Spleen (tissue), 7 donors: ENCODE results near the gene TRIO.

Source experiments
- CTCF ChIP-seq, 11 experiments: fragments of 200-600 bp in 7 of 11; fragments of 450-650 bp in 4 of 11; sonication (generic) in 4 of 11; IDR thresholded peaks in 8 of 11; conservative IDR thresholded peaks in 3 of 11; 1 replicate in 7 of 11; 2 replicates in 4 of 11; pipeline versions ENCODE4 v1.4.0 to v1.8.0; 2016 to 2021; ENCODE audit warnings: antibody characterized with exemption in 11 of 11, inconsistent platforms in 4 of 11, mild to moderate bottlenecking in 1 of 11
- POLR2AphosphoS5 ChIP-seq, 3 donors: sonication (generic); formaldehyde crosslinking; IDR thresholded peaks; one replicate each; pipeline ENCODE4 v1.5.1; 2017; ENCODE audit warnings: antibody characterized with exemption in 3 of 3
- donor health status: DM: no; HTN: no; CAD: no; lungs with moderate emphysema.
- donor health status: DM: no; HTN: no; CAD: no.
- donor health status: DM: no; HTN: no; CAD: no.

- TF ChIP-seq POLR2AphosphoS5 (IDR thresholded peaks at IDR 0.05) (no peak), CTCF (IDR thresholded peaks at IDR 0.05 in 8 of 11, conservative IDR thresholded peaks at IDR 0.05 in 3 of 11) (no peak)
Measured at GRCh38 chr5:14440223-14440581, 297.1 kb downstream of the TRIO start.
